NT2/D1 (cell line): ENCODE data around the gene TMEM239.

ENCODE experiments used
- DNase-seq: peaks from one replicate; pipeline ENCODE4 v3.0.0-alpha.2; 2011; ENCODE audit warnings: low read depth, low spot score
- H3K27me3 ChIP-seq: 2 replicates; pipeline ENCODE4 v1.6.0; 2011; ENCODE audit warnings: mild to moderate bottlenecking; ENCODE audit not compliant: insufficient read length, insufficient read depth
- H3K36me3 ChIP-seq: 2 replicates; pipeline ENCODE4 v1.6.1; 2011; ENCODE audit warnings: mild to moderate bottlenecking, low read length, mixed read lengths; ENCODE audit not compliant: insufficient read depth, insufficient read length
- H3K4me1 ChIP-seq: 2 replicates; pipeline ENCODE4 v1.5.1; 2011; ENCODE audit not compliant: insufficient read depth, insufficient read length
- H3K4me3 ChIP-seq: 2 replicates; pipeline ENCODE4 v1.5.1; 2011; ENCODE audit warnings: low read depth; ENCODE audit not compliant: insufficient read length
- H3K9ac ChIP-seq: 2 replicates; pipeline ENCODE4 v1.6.0; 2011; ENCODE audit warnings: low read depth; ENCODE audit not compliant: insufficient read length
- H3K9me3 ChIP-seq: 2 replicates; pipeline ENCODE4 v1.5.1; 2011; ENCODE audit warnings: mild to moderate bottlenecking, low read length; ENCODE audit not compliant: insufficient read depth
- SUZ12 ChIP-seq: IDR thresholded peaks from 2 replicates; pipeline ENCODE4 v1.6.1; 2011; ENCODE audit not compliant: insufficient read length, insufficient read depth; ENCODE audit errors: extremely low read depth
- YY1 ChIP-seq: IDR thresholded peaks from 2 replicates; pipeline ENCODE4 v1.6.1; 2011; ENCODE audit not compliant: insufficient read length, insufficient read depth
- ZNF274 ChIP-seq: IDR thresholded peaks from 2 replicates; pipeline ENCODE4 v1.6.1; 2011; ENCODE audit warnings: mild to moderate bottlenecking, low read depth, low read length

The TMEM239 gene

DNA sequence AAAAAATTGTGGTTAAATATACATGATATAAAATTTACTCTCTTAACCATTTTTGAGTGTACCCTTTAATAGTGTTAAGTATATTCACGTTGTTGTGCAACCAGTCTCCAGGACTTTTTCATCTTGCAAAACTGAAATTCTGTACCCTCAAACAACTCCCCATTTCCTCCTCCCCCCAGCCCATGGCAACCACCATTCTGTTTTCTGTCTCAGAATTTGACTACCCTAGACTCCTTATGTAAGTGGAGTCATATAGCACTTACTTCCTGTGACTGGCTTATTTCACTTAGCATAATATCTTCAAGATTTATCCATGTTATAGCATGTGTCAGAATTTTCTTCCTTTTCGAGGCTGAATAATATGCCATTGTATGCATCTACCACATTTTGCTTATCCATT, 29.4 kb downstream of the TMEM239 start:
- TF ChIP-seq ZNF274 (no peak), SUZ12 (no peak), YY1 (no peak)

DNA sequence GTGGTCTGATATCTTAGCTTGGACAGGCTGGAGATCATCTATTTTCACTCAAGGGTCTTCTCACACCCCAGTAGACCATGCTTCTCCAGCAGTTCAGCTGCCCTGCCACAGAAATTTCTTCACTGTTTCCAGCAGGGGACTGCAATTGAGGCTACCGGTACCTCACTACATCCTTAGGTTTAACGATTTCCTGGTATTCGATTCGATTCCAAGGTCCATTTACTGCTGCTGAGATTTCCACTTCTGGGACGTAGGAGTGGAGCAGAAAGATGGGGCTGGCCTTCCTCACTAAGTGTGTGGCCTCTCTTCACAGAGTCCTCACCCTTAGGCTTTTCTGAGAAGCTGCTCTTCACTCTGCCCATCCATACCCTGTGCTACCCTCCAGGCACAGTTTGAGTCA, 30.5 kb downstream of the TMEM239 start:
- TF ChIP-seq SUZ12: no peak
- no peak for TF ChIP-seq YY1
- TF ChIP-seq ZNF274: no peak
- no peaks in the 10 kb centered on the region for H3K27me3 ChIP-seq
- no peaks in the 10 kb centered on the region for H3K4me1 ChIP-seq
- no peak overlapping the region for H3K4me3 ChIP-seq
- no peaks in the 10 kb centered on the region for H3K9me3 ChIP-seq
- no peak overlapping the region for H3K9ac ChIP-seq
- H3K36me3 ChIP-seq: peaks cover 3% of the 10 kb centered on the region
- no peak for DNase-seq

More for the DNA sequence above, 29.4 kb downstream of the TMEM239 start:
- H3K4me1 ChIP-seq: no peaks in the 10 kb centered on the region
- no peak overlapping the region for H3K4me3 ChIP-seq
- no peak overlapping the region for H3K9ac ChIP-seq
- peaks cover 3% of the 10 kb centered on the region for H3K36me3 ChIP-seq
- no peaks in the 10 kb centered on the region for H3K27me3 ChIP-seq
- no peaks in the 10 kb centered on the region for H3K9me3 ChIP-seq
- no peak for DNase-seq

DNA sequence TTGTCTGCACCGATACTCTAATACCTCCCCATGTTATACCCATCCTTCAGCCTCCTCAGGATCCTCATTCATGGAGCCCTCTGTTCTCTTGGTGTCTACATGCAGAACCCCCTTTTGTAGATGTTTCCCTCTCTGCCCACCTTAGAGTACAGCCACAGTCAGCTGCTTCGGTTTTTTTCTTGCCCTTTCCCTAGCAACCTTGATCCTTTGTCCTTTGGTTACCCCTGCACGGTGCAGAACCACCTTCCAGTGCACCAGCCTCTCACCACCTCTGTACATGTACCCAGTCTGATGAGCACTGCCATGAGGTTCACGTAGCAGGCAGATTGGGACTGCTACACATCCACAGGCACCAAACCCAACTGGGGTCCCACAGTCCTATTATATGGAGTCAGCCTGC, 31.6 kb downstream of the TMEM239 start:
- no peak for DNase-seq
- Histone ChIP-seq H3K4me3 (no peak overlapping the region), H3K27me3 (no peaks in the 10 kb centered on the region), H3K9me3 (no peaks in the 10 kb centered on the region), H3K4me1 (peaks cover 3% of the 10 kb centered on the region), H3K36me3 (peaks cover 3% of the 10 kb centered on the region), H3K9ac (no peak overlapping the region)
- no peak for TF ChIP-seq ZNF274

DNA sequence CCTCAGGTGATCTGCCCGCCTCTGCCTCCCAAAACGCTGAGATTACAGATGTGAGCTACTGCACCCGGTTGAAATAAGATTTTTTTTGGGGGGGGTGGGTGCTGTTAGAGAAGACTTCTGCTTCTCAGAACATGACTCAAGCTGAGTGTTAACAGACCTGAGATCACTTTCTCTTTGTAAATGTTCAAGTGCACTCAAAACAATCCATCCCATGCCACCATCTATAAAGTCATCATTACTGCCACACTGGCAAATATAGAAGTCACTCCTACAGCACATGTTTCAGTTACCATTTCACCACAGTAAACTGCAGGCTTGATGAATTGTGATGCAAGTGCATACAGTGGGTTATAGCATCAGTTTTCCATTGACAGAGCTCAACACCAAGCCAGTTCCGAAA, 33.4 kb downstream of the TMEM239 start:
- H3K9ac ChIP-seq: no peak overlapping the region
- no peak overlapping the region for H3K4me3 ChIP-seq
- no peaks in the 10 kb centered on the region for H3K27me3 ChIP-seq
- H3K9me3 ChIP-seq: no peaks in the 10 kb centered on the region
- H3K36me3 ChIP-seq: peaks cover 3% of the 10 kb centered on the region
- TF ChIP-seq SUZ12 (no peak), YY1 (no peak), ZNF274 (no peak)
- no peak for DNase-seq
- peaks cover 3% of the 10 kb centered on the region for H3K4me1 ChIP-seq

DNA sequence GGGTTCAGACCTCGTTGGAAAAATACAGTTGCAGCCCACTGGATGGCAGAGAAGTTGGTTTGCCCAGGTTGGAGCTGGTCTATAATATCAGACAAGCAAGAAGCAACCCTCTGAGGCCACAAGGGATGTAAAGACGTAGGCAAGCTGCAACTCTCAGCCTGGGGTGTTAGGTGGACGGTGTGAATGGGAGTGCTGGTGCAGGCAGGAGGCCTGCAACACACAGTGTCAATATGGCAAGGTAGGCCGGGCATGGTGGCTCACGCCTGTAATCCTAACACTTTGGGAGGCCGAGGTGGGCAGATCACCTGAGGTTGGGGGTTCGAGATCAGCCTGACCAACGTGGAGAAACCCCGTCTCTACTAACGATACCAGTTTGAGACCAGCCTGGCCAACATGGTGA, 34.9 kb downstream of the TMEM239 start:
- peaks cover 3% of the 10 kb centered on the region for H3K4me1 ChIP-seq
- DNase-seq: no peak
- H3K9me3 ChIP-seq: no peaks in the 10 kb centered on the region
- H3K9ac ChIP-seq: no peak overlapping the region
- no peak overlapping the region for H3K4me3 ChIP-seq
- H3K27me3 ChIP-seq: no peaks in the 10 kb centered on the region
- TF ChIP-seq ZNF274 (no peak), YY1 (no peak), SUZ12 (no peak)
- H3K36me3 ChIP-seq: no peaks in the 10 kb centered on the region

DNA sequence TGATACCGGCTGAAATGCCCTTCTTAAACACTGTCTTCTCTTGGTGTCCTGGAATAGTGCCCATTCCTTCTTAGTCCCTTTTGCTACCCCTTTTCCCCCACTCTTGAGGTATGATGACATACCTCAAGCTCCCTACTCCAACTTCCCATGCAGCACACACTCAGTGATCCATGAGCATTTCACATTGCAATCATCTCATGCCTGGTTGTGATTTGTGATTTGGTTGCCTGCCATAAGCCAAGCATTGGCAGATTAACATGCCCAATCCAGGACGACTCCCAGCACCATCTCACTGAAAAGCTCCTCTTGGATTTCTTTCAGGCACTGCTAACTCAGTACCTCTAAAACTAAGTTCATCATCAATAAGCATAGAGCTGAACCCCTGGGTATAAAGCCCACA, 42.4 kb downstream of the TMEM239 start:
- Histone ChIP-seq H3K9me3 (no peaks in the 10 kb centered on the region), H3K27me3 (no peaks in the 10 kb centered on the region), H3K9ac (no peak overlapping the region), H3K4me1 (no peaks in the 10 kb centered on the region), H3K4me3 (no peak overlapping the region), H3K36me3 (peaks cover 30% of the 10 kb centered on the region)
- TF ChIP-seq YY1 (no peak), SUZ12 (no peak), ZNF274 (no peak)
- no peak for DNase-seq

DNA sequence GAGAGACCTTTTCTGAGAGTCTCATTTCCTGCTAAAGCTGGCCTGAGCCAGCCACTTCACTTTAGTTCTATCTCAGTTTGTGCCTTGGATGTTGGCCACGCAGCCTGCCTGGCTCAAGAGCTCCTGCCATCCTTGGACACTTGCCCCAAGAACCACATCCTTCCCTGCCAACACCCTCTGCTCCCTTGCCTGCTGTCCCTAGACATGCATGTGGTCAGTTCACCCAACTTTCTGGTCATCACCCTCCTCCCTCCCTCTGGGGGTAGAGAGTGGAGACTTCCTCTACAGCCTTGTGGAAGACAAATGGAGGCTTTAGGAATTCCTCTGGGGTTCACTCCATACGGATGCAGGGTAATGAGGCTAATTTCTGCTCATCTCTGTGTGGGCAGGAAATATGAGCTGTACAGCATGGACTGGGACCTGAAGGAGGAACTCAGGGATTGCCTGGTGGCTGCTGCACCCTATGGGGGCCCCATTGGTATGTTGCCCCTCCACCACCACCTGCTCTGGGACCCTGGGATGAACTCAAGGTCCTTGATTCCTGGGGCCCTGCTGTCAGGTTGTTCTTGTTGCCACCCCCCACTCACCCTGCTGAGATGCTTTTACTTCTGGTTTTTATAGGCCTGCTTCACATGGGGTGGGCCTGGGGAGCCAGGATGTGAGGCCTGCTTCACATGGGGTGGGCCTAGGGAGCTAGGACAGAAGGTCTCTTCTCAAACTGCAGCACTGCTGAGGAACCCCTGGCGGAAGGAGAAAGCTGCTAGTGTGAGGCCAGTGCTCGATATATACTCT, 43.4 kb downstream of the TMEM239 start:
- no peak for DNase-seq
- Histone ChIP-seq H3K9ac (no peak overlapping the region), H3K4me3 (no peak overlapping the region), H3K36me3 (peaks cover 38% of the 10 kb centered on the region), H3K27me3 (no peaks in the 10 kb centered on the region), H3K9me3 (no peaks in the 10 kb centered on the region), H3K4me1 (no peaks in the 10 kb centered on the region)
- TF ChIP-seq SUZ12 (no peak), YY1 (no peak), ZNF274 (no peak)
